HG03460 (cell line): ENCODE measurements around the gene ARHGEF9.
"Not testable (repeated sequence)": the region's sequence is repeated elsewhere in the genome, so short reads cannot be mapped to it uniquely, and the experiment has no call there.

Source experiments
- ATAC-seq: cut with Tn5 transposase; IDR thresholded peaks from one replicate; pipeline ENCODE4 v1.9.1; 2021; ENCODE audit not compliant: unreplicated experiment

The ARHGEF9 gene

DNA sequence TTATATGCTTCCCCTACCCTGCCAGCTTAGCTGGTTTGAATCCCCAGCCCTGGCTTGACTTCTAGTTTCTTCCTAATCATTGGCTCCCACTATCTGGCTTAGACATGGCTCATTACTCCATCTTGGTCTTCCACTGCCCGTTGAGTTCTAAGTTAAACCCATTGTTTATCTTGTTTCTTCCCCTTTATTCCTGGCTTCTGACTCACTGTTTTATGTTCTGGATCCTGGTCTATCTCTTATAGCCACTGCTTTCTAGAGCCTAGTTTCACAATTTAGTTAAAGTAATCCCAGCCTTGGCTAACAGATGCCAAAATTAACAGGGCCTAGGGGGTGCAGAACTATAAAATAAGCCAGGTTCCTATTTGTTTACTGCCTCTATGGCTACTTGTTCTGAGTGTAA lies 120.9 kb downstream of the ARHGEF9 start:
- ATAC-seq: no peak

DNA sequence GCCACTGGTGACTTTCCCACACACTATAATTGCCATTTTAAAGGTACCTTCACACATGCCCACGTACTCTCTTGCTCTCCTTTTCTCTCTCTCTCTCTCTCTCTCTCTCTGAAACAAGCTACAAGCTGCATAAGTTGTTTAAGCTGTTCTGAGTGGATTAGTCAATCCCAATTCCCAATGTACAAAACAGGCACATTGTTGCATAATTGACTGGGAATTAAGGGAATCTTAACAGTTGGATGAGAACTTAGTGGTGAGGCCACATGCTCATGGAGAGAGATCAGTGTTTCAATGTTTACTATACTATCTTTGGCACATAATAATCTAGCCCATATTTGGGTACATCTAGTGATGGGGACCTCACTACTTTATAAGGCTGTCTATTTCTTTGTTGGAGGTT lies 123.3 kb downstream of the ARHGEF9 start:
- ATAC-seq: no peak

- no peak for ATAC-seq
These were observed 126.1 kb downstream of the ARHGEF9 start for GRCh38 chrX:63658920-63659319.

DNA sequence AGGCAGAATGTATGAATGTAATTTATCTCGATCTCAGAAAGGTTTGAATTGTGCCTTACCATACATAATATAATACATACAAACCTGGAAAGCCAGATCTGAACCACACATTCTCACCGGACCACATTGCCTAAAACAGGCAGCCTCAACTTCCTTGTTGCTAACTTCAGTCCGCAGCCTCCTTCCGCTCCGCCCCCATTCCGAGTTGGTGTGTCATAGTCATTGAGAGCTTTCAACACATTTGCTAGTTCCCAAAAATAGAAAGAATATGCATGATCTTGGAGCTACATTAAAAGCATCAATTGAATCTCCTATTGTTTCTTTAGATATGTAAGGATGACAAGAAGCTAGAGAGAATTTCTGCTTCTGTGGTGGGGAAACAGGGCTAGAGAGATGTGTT lies 127.2 kb downstream of the ARHGEF9 start:
- no peak for ATAC-seq

- no peak for ATAC-seq
These were observed 128.0 kb downstream of the ARHGEF9 start for GRCh38 chrX:63656871-63657580.

DNA sequence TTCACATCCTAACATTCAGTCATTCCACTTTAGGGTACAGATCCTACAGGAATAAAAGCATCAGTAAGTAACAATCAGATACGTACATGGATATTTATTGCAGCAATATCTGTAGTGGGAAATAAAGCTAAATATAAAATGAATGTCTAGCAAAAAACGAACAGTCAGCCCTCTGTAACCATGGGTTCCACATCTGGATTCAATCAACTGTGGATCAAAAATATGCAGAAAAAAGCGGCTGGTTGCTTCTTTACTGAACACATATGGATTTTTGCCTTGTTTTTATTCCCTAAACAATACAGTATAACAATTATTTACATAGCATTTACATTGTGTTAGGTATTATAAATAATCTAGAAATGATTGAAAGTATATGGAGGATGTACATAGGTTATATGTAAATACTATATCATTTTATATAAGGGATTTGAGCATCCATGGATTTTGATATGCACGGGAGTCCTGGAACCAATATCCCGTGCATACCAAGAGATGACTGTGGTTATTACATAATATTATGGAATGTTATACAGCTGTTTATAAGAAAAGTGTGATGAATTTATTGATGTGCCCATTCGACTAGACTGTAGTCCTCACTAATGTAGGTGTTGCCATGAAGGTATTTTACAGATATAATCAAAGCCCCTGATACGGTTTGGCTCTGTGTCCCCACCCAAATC lies 132.8 kb downstream of the ARHGEF9 start:
- no peak for ATAC-seq

- ATAC-seq: not testable (repeated sequence)
These were observed 139.3 kb downstream of the ARHGEF9 start for GRCh38 chrX:63645748-63646147.

DNA sequence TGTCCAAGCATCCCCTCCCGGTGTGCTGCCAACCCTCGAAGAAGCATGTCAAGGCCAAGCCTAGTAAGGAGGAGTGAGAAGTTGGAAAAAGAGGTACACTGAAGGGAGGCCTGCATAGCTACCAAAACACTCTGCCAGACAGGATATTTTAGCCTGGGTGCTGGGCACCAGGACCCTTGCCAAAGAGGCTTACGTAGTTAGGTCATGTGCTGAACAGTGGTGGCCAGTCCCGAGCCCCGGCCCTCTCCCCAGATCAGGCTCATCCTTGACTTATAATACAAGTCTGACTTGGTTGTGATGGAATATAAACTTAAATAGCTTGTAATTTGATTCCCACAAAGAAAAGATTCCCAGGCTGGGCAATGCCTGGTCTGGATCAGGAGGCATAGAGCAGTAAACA lies 149.3 kb downstream of the ARHGEF9 start:
- no peak for ATAC-seq

DNA sequence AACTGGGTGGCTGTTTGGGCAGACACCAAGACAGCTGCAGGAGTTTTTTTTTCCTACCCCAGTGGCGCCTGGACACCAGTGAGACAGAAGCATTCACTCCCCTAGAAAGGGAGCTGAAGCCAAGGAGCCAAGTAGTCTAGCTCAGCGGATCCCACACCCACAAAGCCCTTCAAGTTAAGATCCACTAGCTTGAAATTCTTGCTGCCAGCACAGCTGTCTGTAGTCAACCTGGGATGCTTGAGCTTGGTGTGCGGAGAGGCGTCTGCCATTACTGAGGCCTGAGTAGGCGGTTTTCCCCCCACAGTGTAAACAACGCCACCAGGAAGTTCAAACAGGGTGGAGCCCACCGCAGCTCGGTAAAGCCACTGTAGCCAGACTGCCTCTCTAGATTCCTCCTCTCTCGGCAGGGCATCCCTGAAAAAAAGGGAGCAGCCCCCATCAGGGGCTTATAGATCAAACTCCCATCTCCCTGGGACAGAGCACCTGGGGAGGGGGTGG lies 171.4 kb downstream of the ARHGEF9 start:
- ATAC-seq: no peak

DNA sequence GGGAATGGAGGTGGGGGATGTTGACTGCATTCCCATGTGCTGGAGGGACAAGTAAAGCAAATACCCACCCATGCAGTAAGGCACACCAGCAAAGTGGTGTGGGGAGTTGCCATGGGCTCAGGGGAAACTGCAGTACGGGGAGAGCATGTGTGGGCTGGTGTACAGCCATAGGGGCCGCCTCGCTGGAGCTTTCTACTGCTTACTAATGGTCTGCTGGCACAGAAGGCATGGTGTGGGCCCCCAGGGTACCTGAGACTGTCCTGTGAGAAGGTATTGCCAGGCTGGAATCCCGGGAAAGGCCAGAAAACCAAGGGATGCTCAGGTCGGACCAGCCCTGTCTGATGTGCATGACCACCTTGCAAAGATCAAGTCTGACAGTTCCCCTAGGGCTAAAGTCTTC lies 199.1 kb downstream of the ARHGEF9 start:
- no peak for ATAC-seq
